ENCODE measurements around the gene LRRC51.
"Not testable (repeated sequence)": the region's sequence is repeated elsewhere in the genome, so short reads cannot be mapped to it uniquely, and the experiment has no call there.

The LRRC51 gene

GRCh38 chr11:72123117-72123653 lies 42.5 kb downstream of the LRRC51 start:
- no peak for TF ChIP-seq CTCF (conservative IDR thresholded peaks at IDR 0.05; ENCODE audit: control insufficient read depth, insufficient read depth, low read depth, low read length)
- H3K4me3 ChIP-seq (ENCODE audit: control insufficient read depth, low read depth, low read length) = no peak overlapping the region
- no peak for DNase-seq (ENCODE audit: low read depth)

GRCh38 chr11:72124046-72124445 lies 43.4 kb downstream of the LRRC51 start:
- no peak for TF ChIP-seq CTCF (conservative IDR thresholded peaks at IDR 0.05; ENCODE audit: control insufficient read depth, insufficient read depth, low read depth, low read length)
- no peak for DNase-seq (ENCODE audit: low read depth)
- no peak overlapping the region for H3K4me3 ChIP-seq (ENCODE audit: control insufficient read depth, low read depth, low read length)

GRCh38 chr11:72125956-72126355 lies 45.3 kb downstream of the LRRC51 start:
- no peak for DNase-seq (ENCODE audit: low read depth)
- TF ChIP-seq CTCF (conservative IDR thresholded peaks at IDR 0.05; ENCODE audit: control insufficient read depth, insufficient read depth, low read depth, low read length) = no peak
- H3K4me3 ChIP-seq (ENCODE audit: control insufficient read depth, low read depth, low read length) = no peak overlapping the region

GRCh38 chr11:72127923-72128322 lies 47.3 kb downstream of the LRRC51 start:
- no peak for TF ChIP-seq CTCF (conservative IDR thresholded peaks at IDR 0.05; ENCODE audit: control insufficient read depth, insufficient read depth, low read depth, low read length)
- no peak for DNase-seq (ENCODE audit: low read depth)
- no peak overlapping the region for H3K4me3 ChIP-seq (ENCODE audit: control insufficient read depth, low read depth, low read length)

- no peak for TF ChIP-seq CTCF (conservative IDR thresholded peaks at IDR 0.05; ENCODE audit: control insufficient read depth, insufficient read depth, low read depth, low read length)
- H3K4me3 ChIP-seq (ENCODE audit: control insufficient read depth, low read depth, low read length) = no peak overlapping the region
- DNase-seq (ENCODE audit: low read depth) = no peak
These were observed 48.7 kb downstream of the LRRC51 start for GRCh38 chr11:72129381-72129780.

- no peak for DNase-seq (ENCODE audit: low read depth)
These were observed 52.0 kb downstream of the LRRC51 start for GRCh38 chr11:72132646-72133045.

GRCh38 chr11:72135473-72135872 lies 54.8 kb downstream of the LRRC51 start, which contains the start of gene FOLR3:
TSS of gene FOLR3 (plus strand) at chr11:72135725. CDS start at chr11:72135953, 228 bp downstream.
- not testable (repeated sequence) for H3K4me3 ChIP-seq (ENCODE audit: control insufficient read depth, low read depth, low read length); DNase-seq (ENCODE audit: low read depth)

More at GRCh38 chr11:72132646-72133045, 52.0 kb downstream of the LRRC51 start:
- no peak for TF ChIP-seq CTCF (conservative IDR thresholded peaks at IDR 0.05; ENCODE audit: control insufficient read depth, insufficient read depth, low read depth, low read length)
- no peak overlapping the region for H3K4me3 ChIP-seq (ENCODE audit: control insufficient read depth, low read depth, low read length)
